GM21737 (cell line): ENCODE measurements around the gene HTR2B.
"Not testable (repeated sequence)": the region's sequence is repeated elsewhere in the genome, so short reads cannot be mapped to it uniquely, and the experiment has no call there.

Experiments used
- ATAC-seq: cut with Tn5 transposase; IDR thresholded peaks from one replicate; pipeline ENCODE4 v1.9.1; 2021; ENCODE audit warnings: mild to moderate bottlenecking, moderate library complexity; ENCODE audit not compliant: unreplicated experiment

The HTR2B gene

GRCh38 chr2:231099918-231100317 is 24.9 kb downstream of the HTR2B start:
- ATAC-seq: no peak

DNA sequence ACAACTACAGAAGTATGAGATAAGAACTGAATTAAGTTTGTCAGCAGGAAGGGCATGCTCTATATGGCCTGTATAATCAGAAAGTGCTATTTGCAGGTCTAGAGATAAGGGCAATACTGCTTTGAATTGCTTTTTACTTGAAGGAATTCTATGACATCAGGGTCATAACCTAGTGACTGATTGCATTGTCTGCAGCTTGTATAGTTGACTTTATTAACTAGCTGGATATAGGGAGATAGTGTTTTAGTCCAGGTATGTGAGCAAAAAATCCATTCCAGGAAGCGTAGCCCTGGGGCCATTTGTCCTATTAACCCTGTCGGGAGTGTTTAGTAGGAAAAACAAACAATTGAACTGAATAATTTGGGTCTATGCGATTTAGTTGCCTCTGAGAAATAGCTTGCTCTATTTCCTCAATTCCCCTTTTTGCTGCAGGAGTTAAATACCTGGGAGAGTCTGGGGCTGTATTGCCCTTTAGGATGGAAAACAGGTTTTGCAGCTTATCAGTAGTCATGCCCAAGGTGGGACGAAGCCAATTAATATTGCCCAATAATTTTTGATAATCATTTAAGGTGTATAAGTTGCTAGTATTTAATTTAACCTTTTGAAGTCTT is 30.0 kb downstream of the HTR2B start:
- ATAC-seq: no peak

DNA sequence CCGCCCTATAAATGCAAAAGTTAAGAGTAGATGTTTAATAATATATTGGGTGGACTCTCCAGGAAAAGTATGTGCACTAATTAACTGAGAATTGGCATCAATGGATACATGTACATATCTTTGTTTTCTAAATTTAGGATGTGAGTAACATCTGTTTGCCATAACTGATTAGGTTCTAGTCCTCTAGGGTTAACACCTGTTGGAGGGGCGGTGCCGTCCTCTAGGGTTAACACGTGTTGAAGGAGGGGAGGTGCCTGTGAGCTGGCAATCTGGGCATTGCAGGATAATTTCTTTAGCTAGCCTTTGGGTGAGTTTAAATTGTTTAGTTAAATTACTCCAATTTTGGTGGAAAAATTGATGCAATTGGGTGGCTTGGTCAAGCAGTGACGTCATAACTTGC is 30.9 kb downstream of the HTR2B start:
- no peak for ATAC-seq

DNA sequence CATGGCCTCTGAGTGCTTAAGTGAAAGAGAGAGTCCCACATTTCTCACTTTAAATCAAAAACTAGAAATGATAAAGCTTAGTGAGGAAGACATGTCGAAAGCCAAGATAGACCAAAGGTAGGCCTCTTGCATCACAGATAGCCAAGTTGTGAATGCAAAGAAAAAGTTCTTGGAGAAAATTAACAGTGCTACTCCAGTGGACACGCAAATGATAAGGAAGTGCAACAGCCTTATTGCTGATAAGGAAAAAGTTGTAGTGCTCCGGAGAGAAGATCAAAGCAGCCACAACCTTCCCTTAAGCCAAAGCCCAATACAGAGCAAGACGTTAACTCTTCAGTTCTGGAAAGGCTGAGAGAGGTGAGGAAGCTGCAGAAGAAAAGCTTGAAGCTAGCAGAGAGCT is 36.1 kb downstream of the HTR2B start:
- no peak for ATAC-seq

DNA sequence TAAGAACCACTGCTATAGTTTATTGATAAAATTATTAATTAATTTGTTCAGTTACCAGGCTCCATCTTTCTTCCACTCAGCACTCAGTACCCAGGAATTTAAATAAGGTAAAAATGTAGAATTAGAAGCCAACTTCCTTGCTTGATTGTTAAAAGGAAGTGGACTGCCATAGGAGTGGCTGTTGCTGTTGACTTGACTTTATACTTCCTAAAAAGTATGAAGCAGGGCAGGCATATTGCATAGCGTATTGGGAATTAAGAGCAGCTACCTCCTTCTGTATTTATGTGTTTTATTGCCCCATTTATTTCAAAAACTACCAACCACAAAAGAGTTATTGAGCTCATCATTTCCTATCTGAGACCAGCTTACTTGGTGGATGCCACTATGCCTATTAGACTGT is 40.3 kb downstream of the HTR2B start:
- no peak for ATAC-seq

DNA sequence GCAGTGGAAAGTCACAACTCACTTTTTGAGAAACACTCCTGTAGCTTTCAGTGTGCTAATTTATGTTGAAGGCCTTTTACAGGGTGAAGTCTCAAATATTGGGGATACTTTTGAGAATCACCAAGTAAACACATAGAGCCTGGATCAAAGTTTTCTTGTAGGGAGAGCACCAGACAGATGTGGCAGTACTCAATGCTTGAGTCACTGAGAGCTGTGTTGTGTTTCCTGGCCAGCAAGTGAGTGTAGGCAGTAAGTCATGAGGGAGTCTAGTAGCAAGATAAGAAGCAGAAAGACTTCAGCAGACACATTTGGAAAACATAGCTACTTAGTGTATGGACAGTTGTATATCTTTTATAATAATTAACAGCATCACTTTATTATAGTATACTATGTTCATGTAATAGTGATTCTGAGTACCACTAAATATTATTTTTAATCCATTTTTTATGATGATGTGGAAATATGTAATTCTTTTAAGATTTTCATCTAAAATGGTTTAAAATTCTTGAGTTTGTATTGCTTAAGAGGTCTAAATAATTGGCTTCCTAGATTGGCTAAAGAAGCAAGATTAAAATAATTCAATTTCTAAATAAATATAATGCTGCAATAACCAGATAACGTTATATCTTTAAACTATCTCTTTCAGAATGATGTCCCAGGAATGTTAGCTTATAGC is 55.3 kb downstream of the HTR2B start:
- ATAC-seq: no peak

GRCh38 chr2:231068525-231069222 is 56.2 kb downstream of the HTR2B start:
- ATAC-seq: no peak

DNA sequence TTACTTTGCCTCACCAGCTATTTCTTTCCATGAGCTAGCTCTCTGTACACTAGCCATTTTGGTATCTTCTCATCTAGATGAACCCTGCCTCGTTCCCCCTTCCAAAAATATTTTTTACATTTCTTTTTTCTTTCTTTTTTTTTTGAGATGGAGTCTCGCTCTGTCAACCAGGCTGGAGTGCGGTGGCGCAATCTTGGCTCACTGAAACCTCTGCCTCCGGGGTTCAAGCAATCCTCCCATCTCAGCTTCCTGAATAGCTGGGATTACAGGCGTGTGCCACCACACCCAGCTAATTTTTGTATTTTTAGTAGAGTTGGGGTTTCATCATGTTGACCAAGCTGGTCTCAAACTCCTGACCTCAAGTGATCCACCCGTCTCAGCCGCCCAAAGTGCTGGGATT is 57.3 kb downstream of the HTR2B start:
- ATAC-seq: not testable (repeated sequence)

GRCh38 chr2:231065966-231066365 is 58.9 kb downstream of the HTR2B start:
- ATAC-seq: no peak

GRCh38 chr2:231063347-231063746 is 61.5 kb downstream of the HTR2B start:
- ATAC-seq: no peak

GRCh38 chr2:231062776-231063175 is 62.1 kb downstream of the HTR2B start:
- ATAC-seq: no peak

GRCh38 chr2:231059756-231060155 is 65.1 kb downstream of the HTR2B start:
- no peak for ATAC-seq

- no peak for ATAC-seq
Observed at GRCh38 chr2:231058761-231059550, 65.9 kb downstream of the HTR2B start.
